Natural killer cell (primary cell): ENCODE results near the gene FFAR3. TPM values are rescaled to one million over a fixed set of nuclear protein-coding genes. Genes with fewer than 3 reads are reported as not detected.

Experiments
- ATAC-seq, 3 donors: fragments of 150-1000 bp in 2 of 3; fragments of 200-7000 bp in 1 of 3; cut with Tn5 transposase; 1 replicate in 1 of 3; 2 replicates in 2 of 3; pipeline ENCODE4 v1.10.0; 2021; ENCODE audit warnings: mild to moderate bottlenecking in 2 of 3, moderate library complexity in 2 of 3
- DNase-seq, 2 donors: peaks; one replicate each; pipeline versions ENCODE4 v3.0.0 to v3.0.0-alpha.2; 2013 to 2021; ENCODE audit warnings: mixed read lengths in 1 of 2
- H3K27ac ChIP-seq: one replicate; pipeline ENCODE4 v1.5.1; 2013; ENCODE audit warnings: mild to moderate bottlenecking, low read length
- H3K27me3 ChIP-seq: one replicate; pipeline ENCODE4 v1.6.1; 2013; ENCODE audit warnings: low read length; ENCODE audit not compliant: control insufficient read depth, insufficient read depth
- H3K36me3 ChIP-seq: one replicate; pipeline ENCODE4 v1.6.1; 2013; ENCODE audit warnings: low read length; ENCODE audit not compliant: control insufficient read depth, insufficient read depth
- H3K4me1 ChIP-seq: one replicate; pipeline ENCODE4 v1.6.1; 2013; ENCODE audit warnings: low read length; ENCODE audit not compliant: control insufficient read depth, insufficient read depth
- H3K4me3 ChIP-seq: one replicate; pipeline ENCODE4 v1.5.1; 2013; ENCODE audit warnings: low read length
- H3K9me3 ChIP-seq: one replicate; pipeline ENCODE4 v1.6.1; 2013; ENCODE audit warnings: low read length; ENCODE audit not compliant: control insufficient read depth, insufficient read depth
- H3K27ac Mint-ChIP-seq, 2 donors: one replicate each; pipeline ENCODE4 v1.8.0; 2022; ENCODE audit warnings: mild to moderate bottlenecking in 2 of 2, mixed read lengths in 2 of 2, moderate library complexity in 1 of 2
- H3K27me3 Mint-ChIP-seq, 2 donors: one replicate each; pipeline ENCODE4 v1.8.0; 2022; ENCODE audit warnings: low read depth in 2 of 2, mixed read lengths in 2 of 2
- H3K36me3 Mint-ChIP-seq: one replicate; pipeline ENCODE4 v1.8.0; 2022; ENCODE audit warnings: mixed read lengths
- H3K4me1 Mint-ChIP-seq, 2 donors: one replicate each; pipeline ENCODE4 v1.8.0; 2022; ENCODE audit warnings: mixed read lengths in 2 of 2
- H3K4me3 Mint-ChIP-seq: one replicate; pipeline ENCODE4 v1.8.0; 2022; ENCODE audit warnings: mild to moderate bottlenecking, moderate library complexity, mixed read lengths
- H3K9me3 Mint-ChIP-seq, 2 donors: one replicate each; pipeline ENCODE4 v1.8.0; 2022; ENCODE audit warnings: mixed read lengths in 2 of 2
- WGBS: methylation state at CpG from one replicate; pipeline ENCODE4 v1.1.7; 2013; ENCODE audit warnings: missing lambda C conversion rate; ENCODE audit not compliant: insufficient coverage; 5-methylcytosine and 5-hydroxymethylcytosine counted together
- intact Hi-C: fragments of 100-400 bp; cut with micrococcal nuclease; formaldehyde crosslinking; loops from one replicate; pipeline ENCODE4 v1.14.2; 2022
- total RNA-seq, 4 donors: library from RNA; stranded (reverse); fragments of 120-200 nt in 1 of 4; gene quantifications; one replicate each; pipeline versions ENCODE4 v1.2.3 to v1.2.4, GENCODE V29; 2013 to 2022
- TF ChIP-seq, protein P1 (sequence below): fragments of 200-600 bp; IDR thresholded peaks from one replicate; pipeline ENCODE4 v1.8.0; 2022; ENCODE audit warnings: antibody characterized with exemption

FFAR3 gene
- total RNA-seq, 3 donors from 2014 or later (not counting 1 experiment from before 2014, with no cell fraction given), result 0.92 to 2.7 TPM; not detected in 1

GRCh38 chr19:35350591-35350990, 7.7 kb upstream of the FFAR3 start:
- Mint-ChIP-seq H3K36me3 (no peaks in the 10 kb centered on the region), H3K4me1 (peaks cover 15 to 27% of the 10 kb centered on the region in 2 donors), H3K9me3 (no peaks in the 10 kb centered on the region), H3K27ac (no peak overlapping the region), H3K27me3 (peaks cover 10 to 19% of the 10 kb centered on the region in 2 donors), H3K4me3 (no peak overlapping the region)
- Histone ChIP-seq H3K36me3 (no peaks in the 10 kb centered on the region), H3K4me1 (peaks cover 41% of the 10 kb centered on the region), H3K9me3 (no peaks in the 10 kb centered on the region), H3K27me3 (no peaks in the 10 kb centered on the region), H3K27ac (no peak overlapping the region), H3K4me3 (no peak overlapping the region)
- TF ChIP-seq, protein P1, sequence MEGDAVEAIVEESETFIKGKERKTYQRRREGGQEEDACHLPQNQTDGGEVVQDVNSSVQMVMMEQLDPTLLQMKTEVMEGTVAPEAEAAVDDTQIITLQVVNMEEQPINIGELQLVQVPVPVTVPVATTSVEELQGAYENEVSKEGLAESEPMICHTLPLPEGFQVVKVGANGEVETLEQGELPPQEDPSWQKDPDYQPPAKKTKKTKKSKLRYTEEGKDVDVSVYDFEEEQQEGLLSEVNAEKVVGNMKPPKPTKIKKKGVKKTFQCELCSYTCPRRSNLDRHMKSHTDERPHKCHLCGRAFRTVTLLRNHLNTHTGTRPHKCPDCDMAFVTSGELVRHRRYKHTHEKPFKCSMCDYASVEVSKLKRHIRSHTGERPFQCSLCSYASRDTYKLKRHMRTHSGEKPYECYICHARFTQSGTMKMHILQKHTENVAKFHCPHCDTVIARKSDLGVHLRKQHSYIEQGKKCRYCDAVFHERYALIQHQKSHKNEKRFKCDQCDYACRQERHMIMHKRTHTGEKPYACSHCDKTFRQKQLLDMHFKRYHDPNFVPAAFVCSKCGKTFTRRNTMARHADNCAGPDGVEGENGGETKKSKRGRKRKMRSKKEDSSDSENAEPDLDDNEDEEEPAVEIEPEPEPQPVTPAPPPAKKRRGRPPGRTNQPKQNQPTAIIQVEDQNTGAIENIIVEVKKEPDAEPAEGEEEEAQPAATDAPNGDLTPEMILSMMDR, result no peak
- no peak for ATAC-seq
- peak in 1 of 2 donors; percentile 12 for DNase-seq
- WGBS, result 88% methylated on average over 7 of the region's 7 CpGs
- intact Hi-C loops, result loop anchor here (10.0 kb wide), 1 partner anchor 244 kb away; no protein-coding TSS in a partner anchor

DNA sequence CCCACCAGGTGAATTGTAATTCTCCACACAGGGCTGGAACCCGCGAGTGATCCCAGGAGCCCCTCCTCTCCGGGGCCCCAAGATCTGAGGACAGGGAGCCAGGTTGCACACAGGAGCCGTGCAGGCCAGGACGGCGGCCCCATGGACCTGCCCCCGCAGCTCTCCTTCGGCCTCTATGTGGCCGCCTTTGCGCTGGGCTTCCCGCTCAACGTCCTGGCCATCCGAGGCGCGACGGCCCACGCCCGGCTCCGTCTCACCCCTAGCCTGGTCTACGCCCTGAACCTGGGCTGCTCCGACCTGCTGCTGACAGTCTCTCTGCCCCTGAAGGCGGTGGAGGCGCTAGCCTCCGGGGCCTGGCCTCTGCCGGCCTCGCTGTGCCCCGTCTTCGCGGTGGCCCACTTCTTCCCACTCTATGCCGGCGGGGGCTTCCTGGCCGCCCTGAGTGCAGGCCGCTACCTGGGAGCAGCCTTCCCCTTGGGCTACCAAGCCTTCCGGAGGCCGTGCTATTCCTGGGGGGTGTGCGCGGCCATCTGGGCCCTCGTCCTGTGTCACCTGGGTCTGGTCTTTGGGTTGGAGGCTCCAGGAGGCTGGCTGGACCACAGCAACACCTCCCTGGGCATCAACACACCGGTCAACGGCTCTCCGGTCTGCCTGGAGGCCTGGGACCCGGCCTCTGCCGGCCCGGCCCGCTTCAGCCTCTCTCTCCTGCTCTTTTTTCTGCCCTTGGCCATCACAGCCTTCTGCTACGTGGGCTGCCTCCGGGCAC, 6.7 kb upstream of the FFAR3 start:
- Histone ChIP-seq H3K27me3 (no peaks in the 10 kb centered on the region), H3K4me1 (peaks cover 31% of the 10 kb centered on the region), H3K4me3 (no peak overlapping the region), H3K36me3 (no peaks in the 10 kb centered on the region), H3K9me3 (no peaks in the 10 kb centered on the region), H3K27ac (no peak overlapping the region)
- DNase-seq (peak in 1 of 2 donors; percentile 14), ATAC-seq (no peak)
- intact Hi-C loops, result loop anchor here (1.0 to 10.0 kb wide), 3 partner anchors 117 to 243 kb away; no protein-coding TSS in a partner anchor
- Mint-ChIP-seq H3K27ac (no peak overlapping the region), H3K4me1 (peaks cover 17 to 21% of the 10 kb centered on the region in 2 donors), H3K9me3 (no peaks in the 10 kb centered on the region), H3K27me3 (peaks cover 7 to 18% of the 10 kb centered on the region in 2 donors), H3K4me3 (no peak overlapping the region), H3K36me3 (no peaks in the 10 kb centered on the region)
- TF ChIP-seq, protein P1, result no peak
- WGBS, result 96% methylated on average over 47 of the region's 47 CpGs

GRCh38 chr19:35352177-35352447, 6.1 kb upstream of the FFAR3 start:
- Histone ChIP-seq H3K4me1 (peaks cover 26% of the 10 kb centered on the region), H3K9me3 (no peaks in the 10 kb centered on the region), H3K27ac (no peak overlapping the region), H3K36me3 (no peaks in the 10 kb centered on the region), H3K4me3 (no peak overlapping the region), H3K27me3 (no peaks in the 10 kb centered on the region)
- Mint-ChIP-seq H3K36me3 (no peaks in the 10 kb centered on the region), H3K9me3 (no peaks in the 10 kb centered on the region), H3K27me3 (peaks cover 3 to 13% of the 10 kb centered on the region in 2 donors), H3K4me3 (no peak overlapping the region), H3K4me1 (peaks cover 12 to 16% of the 10 kb centered on the region in 2 donors), H3K27ac (no peak overlapping the region)
- 88% methylated on average over 18 of the region's 18 CpGs for WGBS
- intact Hi-C loops, result loop anchor here (1.0 to 10.0 kb wide), 3 partner anchors 116 to 243 kb away; no protein-coding TSS in a partner anchor
- ATAC-seq (no peak), DNase-seq (peak in 1 of 2 donors; percentile 14)
- TF ChIP-seq, protein P1, result no peak
